ENCODE data around the gene WDR76.

DNA sequence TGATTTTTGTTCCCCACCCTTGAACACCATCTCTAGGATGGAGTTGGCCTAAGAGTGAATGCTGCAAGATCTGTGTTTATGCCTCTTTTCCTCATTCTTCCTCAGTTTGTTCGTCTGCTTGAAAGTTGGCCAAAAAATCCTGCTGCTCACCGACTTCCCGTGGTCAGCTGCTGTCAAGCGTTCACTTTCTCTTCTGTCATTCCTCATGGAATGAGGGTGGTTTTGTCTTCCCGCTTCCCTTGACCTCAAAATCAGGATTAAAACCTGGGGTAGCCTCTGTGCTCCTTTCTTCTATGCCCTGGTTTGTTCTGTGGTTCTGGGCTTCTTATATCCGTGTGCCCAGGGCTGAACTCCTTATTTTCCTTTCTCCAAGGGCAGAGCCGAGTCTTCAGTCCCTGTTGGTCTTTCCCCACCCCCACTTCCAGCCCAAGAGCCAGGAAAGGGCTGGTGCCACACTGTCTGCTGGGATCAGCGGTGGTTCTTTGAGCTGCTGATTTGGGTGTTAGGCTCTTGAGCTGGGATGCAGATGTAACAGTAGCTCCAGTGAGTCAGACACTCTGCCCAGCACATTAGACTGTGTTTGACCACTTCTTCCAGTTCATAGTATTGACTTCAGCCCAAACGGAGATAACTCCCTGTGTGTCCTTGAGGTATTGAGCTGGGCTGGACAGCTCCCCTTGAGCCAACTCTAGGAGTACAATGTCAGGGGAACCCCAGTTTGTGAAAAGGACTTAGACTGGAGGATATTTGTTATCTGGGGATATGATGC, 32.3 kb upstream of the WDR76 start:
- TF ChIP-seq, protein P1, sequence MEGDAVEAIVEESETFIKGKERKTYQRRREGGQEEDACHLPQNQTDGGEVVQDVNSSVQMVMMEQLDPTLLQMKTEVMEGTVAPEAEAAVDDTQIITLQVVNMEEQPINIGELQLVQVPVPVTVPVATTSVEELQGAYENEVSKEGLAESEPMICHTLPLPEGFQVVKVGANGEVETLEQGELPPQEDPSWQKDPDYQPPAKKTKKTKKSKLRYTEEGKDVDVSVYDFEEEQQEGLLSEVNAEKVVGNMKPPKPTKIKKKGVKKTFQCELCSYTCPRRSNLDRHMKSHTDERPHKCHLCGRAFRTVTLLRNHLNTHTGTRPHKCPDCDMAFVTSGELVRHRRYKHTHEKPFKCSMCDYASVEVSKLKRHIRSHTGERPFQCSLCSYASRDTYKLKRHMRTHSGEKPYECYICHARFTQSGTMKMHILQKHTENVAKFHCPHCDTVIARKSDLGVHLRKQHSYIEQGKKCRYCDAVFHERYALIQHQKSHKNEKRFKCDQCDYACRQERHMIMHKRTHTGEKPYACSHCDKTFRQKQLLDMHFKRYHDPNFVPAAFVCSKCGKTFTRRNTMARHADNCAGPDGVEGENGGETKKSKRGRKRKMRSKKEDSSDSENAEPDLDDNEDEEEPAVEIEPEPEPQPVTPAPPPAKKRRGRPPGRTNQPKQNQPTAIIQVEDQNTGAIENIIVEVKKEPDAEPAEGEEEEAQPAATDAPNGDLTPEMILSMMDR (IDR thresholded peaks at IDR 0.05; ENCODE audit: borderline replicate concordance, extremely low read depth, low read length, poor library complexity, severe bottlenecking) = no peak
- TF ChIP-seq EZH2 (IDR thresholded peaks at IDR 0.05; ENCODE audit: borderline replicate concordance, low read depth, low read length, severe bottlenecking) = no peak

Data from DND-41 (cell line).